Measurements from ENCODE around the gene TXNDC17. TPM values are rescaled to one million over a fixed set of nuclear protein-coding genes. Genes with fewer than 3 reads are reported as not detected.

The TXNDC17 gene
- total RNA-seq, 1 donor from 2014 or later = 0.96 TPM

DNA sequence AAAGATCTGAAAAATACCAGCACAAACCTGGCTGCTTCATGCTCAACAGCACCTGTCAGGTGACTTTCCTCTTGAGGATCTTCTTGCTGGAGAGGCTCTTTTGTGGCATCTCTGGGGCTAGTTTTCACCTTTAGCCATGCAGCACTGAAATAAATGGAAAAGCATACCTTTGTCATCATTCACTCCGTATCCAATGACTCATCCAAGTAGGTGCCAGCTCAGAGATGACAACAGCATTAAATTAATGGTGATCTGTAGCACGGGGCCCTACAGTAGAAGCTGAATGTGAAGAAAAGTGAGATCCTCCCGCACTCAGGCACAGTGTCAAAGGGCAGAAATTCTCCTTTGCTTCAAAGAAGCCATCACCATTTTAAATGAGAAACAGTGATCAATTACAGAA is 32.5 kb upstream of the TXNDC17 start:
- intact Hi-C loops (cut with DNase I) = no loop called here
- TF ChIP-seq, protein P1, sequence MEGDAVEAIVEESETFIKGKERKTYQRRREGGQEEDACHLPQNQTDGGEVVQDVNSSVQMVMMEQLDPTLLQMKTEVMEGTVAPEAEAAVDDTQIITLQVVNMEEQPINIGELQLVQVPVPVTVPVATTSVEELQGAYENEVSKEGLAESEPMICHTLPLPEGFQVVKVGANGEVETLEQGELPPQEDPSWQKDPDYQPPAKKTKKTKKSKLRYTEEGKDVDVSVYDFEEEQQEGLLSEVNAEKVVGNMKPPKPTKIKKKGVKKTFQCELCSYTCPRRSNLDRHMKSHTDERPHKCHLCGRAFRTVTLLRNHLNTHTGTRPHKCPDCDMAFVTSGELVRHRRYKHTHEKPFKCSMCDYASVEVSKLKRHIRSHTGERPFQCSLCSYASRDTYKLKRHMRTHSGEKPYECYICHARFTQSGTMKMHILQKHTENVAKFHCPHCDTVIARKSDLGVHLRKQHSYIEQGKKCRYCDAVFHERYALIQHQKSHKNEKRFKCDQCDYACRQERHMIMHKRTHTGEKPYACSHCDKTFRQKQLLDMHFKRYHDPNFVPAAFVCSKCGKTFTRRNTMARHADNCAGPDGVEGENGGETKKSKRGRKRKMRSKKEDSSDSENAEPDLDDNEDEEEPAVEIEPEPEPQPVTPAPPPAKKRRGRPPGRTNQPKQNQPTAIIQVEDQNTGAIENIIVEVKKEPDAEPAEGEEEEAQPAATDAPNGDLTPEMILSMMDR (IDR thresholded peaks at IDR 0.05) = no peak

DNA sequence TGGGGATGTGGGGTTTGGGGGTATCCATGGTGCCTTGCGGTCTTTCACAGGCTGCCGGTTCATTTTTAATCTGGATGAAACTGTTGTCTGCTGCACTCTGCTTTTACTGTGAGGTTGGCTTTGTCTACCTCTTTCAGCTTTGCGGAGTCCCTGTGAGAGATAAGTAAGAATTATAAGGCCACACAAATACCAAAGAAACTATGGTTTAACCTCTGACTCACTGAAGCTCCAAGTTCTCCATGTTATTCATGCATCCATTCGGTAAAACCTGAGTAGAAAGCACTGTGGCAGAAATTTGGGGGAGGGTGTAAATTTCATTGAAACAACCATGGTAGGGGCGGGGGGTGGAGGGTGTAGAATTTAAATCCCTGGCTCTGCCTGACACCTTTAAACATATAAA is 30.8 kb upstream of the TXNDC17 start:
- TF ChIP-seq, protein P1 (IDR thresholded peaks at IDR 0.05) = no peak
- no peak overlapping the region for H3K4me3 ChIP-seq
- no peak for DNase-seq (ENCODE audit: low spot score in 2 of 2)
- H3K36me3 ChIP-seq = peaks cover 45 to 74% of the 10 kb centered on the region in 2 donors
- no peaks in the 10 kb centered on the region for H3K27me3 ChIP-seq
- H3K27ac ChIP-seq = no peak overlapping the region
- intact Hi-C loops (cut with DNase I) = no loop called here
- H3K9me3 ChIP-seq = no peaks in the 10 kb centered on the region
- H3K4me1 ChIP-seq = no peaks in the 10 kb centered on the region

More for the DNA sequence above, 32.5 kb upstream of the TXNDC17 start:
- no peaks in the 10 kb centered on the region for H3K9me3 ChIP-seq
- H3K27ac ChIP-seq = no peak overlapping the region
- H3K36me3 ChIP-seq = peaks cover 44 to 75% of the 10 kb centered on the region in 2 donors
- no peaks in the 10 kb centered on the region for H3K27me3 ChIP-seq
- H3K4me1 ChIP-seq = no peaks in the 10 kb centered on the region
- DNase-seq (ENCODE audit: low spot score in 2 of 2) = no peak
- H3K4me3 ChIP-seq = no peak overlapping the region

DNA sequence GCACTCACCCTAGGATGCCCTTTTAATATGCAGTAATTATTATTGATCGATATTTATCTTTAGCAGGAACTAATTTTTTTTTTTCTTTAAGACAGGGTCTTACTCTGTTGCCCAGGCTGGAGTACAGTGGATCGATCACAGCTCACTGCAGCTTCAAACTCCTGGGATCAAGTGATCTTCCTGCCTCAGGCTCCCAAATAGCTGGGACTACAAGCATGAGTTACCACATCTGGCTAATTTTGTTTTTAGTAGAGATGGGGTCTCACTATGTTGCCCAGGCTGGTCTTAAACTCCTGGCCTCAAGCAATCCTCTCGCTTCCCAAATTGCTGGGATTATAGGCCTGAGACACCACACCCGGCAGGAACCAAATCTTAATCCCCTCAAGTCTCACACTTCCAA is 29.6 kb upstream of the TXNDC17 start:
- H3K4me1 ChIP-seq = no peaks in the 10 kb centered on the region
- no peak for DNase-seq (ENCODE audit: low spot score in 2 of 2)
- H3K9me3 ChIP-seq = no peaks in the 10 kb centered on the region
- peaks cover 42 to 65% of the 10 kb centered on the region in 2 donors for H3K36me3 ChIP-seq
- H3K4me3 ChIP-seq = no peak overlapping the region
- intact Hi-C loops (cut with DNase I) = no loop called here
- TF ChIP-seq, protein P1 (IDR thresholded peaks at IDR 0.05) = no peak
- no peaks in the 10 kb centered on the region for H3K27me3 ChIP-seq
- no peak overlapping the region for H3K27ac ChIP-seq

DNA sequence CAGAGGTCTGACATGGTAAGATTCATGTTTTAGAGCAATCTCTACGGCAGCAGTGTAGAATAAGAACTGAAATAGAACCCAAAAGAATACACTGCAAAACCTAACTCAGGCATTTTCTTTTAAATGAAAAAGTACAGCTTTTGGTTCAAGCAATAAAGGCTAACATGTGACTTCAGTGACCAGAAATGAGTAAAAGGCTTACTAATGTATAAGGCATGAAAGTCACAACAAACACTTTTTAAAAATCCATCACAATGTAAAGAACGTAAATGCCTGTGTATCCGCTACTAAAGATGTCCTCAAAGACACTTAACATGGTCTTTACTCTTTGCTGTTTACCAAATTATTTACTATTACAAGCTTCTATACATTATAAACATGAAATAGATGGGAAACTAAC is 16.9 kb upstream of the TXNDC17 start:
- Histone ChIP-seq H3K4me3 (no peak overlapping the region), H3K9me3 (no peaks in the 10 kb centered on the region), H3K4me1 (no peaks in the 10 kb centered on the region), H3K27ac (no peak overlapping the region), H3K36me3 (peaks cover 34 to 55% of the 10 kb centered on the region in 2 donors), H3K27me3 (no peaks in the 10 kb centered on the region)
- TF ChIP-seq, protein P1 (IDR thresholded peaks at IDR 0.05) = no peak
- intact Hi-C loops (cut with DNase I) = no loop called here
- no peak for DNase-seq (ENCODE audit: low spot score in 2 of 2)

GRCh38 chr17:6626616-6627015 is 14.2 kb upstream of the TXNDC17 start:
- no peak overlapping the region for H3K4me3 ChIP-seq
- intact Hi-C loops (cut with DNase I) = no loop called here
- peaks cover 34 to 56% of the 10 kb centered on the region in 2 donors for H3K36me3 ChIP-seq
- no peaks in the 10 kb centered on the region for H3K4me1 ChIP-seq
- TF ChIP-seq, protein P1 (IDR thresholded peaks at IDR 0.05) = no peak
- no peaks in the 10 kb centered on the region for H3K27me3 ChIP-seq
- no peak overlapping the region for H3K27ac ChIP-seq
- DNase-seq (ENCODE audit: low spot score in 2 of 2) = no peak
- no peaks in the 10 kb centered on the region for H3K9me3 ChIP-seq

DNA sequence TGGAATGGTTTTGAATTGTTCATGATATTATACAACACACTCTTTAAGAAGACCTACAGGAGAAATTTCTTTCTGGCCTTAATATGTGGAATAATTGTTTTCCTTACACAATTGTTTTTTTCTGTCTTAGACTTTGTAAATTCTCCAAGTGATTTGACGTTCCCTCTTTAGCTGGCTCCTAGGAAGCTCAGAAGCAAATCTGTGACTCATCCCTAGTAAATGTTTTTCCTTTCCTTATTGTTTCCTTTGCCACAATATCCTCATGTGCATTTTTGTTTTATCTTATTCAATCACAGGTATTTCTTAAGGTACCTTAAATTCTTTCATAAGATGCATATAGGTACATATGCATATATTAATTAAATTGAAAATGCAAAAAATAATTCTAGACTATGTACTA is 13.8 kb upstream of the TXNDC17 start:
- H3K27ac ChIP-seq = no peak overlapping the region
- no peak overlapping the region for H3K4me3 ChIP-seq
- intact Hi-C loops (cut with DNase I) = no loop called here
- peaks cover 35 to 57% of the 10 kb centered on the region in 2 donors for H3K36me3 ChIP-seq
- no peaks in the 10 kb centered on the region for H3K27me3 ChIP-seq
- TF ChIP-seq, protein P1 (IDR thresholded peaks at IDR 0.05) = no peak
- no peaks in the 10 kb centered on the region for H3K9me3 ChIP-seq
- DNase-seq (ENCODE audit: low spot score in 2 of 2) = no peak
- no peaks in the 10 kb centered on the region for H3K4me1 ChIP-seq

Data from ascending aorta (tissue), 2 donors.